ENCODE data around the gene CEP162.

- TF ChIP-seq CTCF (IDR thresholded peaks at IDR 0.05) (no peak), POLR2AphosphoS5 (IDR thresholded peaks at IDR 0.05) (no peak), EP300 (IDR thresholded peaks at IDR 0.05) (no peak), POLR2A (IDR thresholded peaks at IDR 0.05; ENCODE audit: low read depth) (no peak)
Measured at GRCh38 chr6:84269947-84270733, 42.7 kb upstream of the CEP162 start.
